ENCODE results near the gene TWF1. TPM values are rescaled to one million over a fixed set of nuclear protein-coding genes. Genes with fewer than 3 reads are reported as not detected.

Gene TWF1
- total and polyA plus RNA-seq, 9 of the 15 experiments (the other 6 are each of a cell fraction or from before 2014, with no cell fraction given), result 10.3 to 29.4 (median 23.4) TPM

DNA sequence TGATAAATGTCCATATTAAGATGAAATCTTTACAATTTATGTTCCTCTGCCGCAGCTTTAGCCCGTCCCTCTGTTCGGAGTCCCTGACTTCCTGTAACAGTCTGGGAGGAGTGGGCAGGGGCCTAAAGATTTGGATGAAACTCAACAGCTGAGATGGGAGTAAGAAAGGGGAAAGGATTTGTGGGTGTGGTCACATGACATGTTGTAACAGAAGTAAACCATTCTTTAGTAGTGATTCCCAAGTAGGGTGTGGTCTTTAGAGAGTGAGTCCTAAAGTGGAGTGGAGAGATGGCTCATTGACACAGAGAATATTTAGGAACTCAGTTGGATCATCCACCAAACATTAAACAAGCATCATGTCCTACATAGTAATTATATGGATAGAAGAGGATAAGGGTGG is 42.7 kb upstream of the TWF1 start:
- 78% methylated on average over 3 of the region's 3 CpGs for WGBS (ENCODE audit: insufficient coverage, low coverage, missing lambda C conversion rate)
- H2AFZ ChIP-seq (ENCODE audit: low read depth, low read length), result no peak overlapping the region
- H3K9me1 ChIP-seq (ENCODE audit: control insufficient read depth, insufficient read depth, low read length), result no peaks in the 10 kb centered on the region
- ChIA-PET POLR2A (no interaction called here), CTCF (ENCODE audit: low intra/inter-chr PET ratio) (no interaction called here)
- H3K4me1 ChIP-seq (replicated peaks in 1 of 2; ENCODE audit: control insufficient read depth in 2 of 2, insufficient read depth in 2 of 2, low read length in 2 of 2), result no peaks in the 10 kb centered on the region
- H3K9ac ChIP-seq (ENCODE audit: insufficient read depth in 1 of 2, low read depth in 2 of 2, low read length in 2 of 2), result no peak overlapping the region
- in situ Hi-C loops (cut with MboI) (no loop called here), intact Hi-C loops (cut with micrococcal nuclease) (no loop called here)
- H3K4me2 ChIP-seq (ENCODE audit: insufficient read depth, low read length), result no peak overlapping the region
- H4K20me1 ChIP-seq (replicated peaks; ENCODE audit: control insufficient read depth, insufficient read depth, low read length), result no peaks in the 10 kb centered on the region
- no peak for ATAC-seq
- no peaks in the 10 kb centered on the region for H3K36me3 ChIP-seq (ENCODE audit: control insufficient read depth, insufficient read depth, low read length)
- no peaks in the 10 kb centered on the region for H3K79me2 ChIP-seq (ENCODE audit: control insufficient read depth, insufficient read depth, low read length)
- no peak overlapping the region for H3K27ac ChIP-seq (ENCODE audit: extremely low read depth, low read depth, low read length)
- no peaks in the 10 kb centered on the region for H3K27me3 ChIP-seq (ENCODE audit: control insufficient read depth in 2 of 2, insufficient read depth in 2 of 2, low read length in 2 of 2)
- no peak for DNase-seq (ENCODE audit: extremely low read depth in 1 of 4, low spot score in 3 of 4)
- H3K9me3 ChIP-seq (replicated peaks; ENCODE audit: control insufficient read depth, insufficient read depth, low read depth, low read length), result no peaks in the 10 kb centered on the region
- FAIRE-seq, result no peak
- BruUV-seq (replicated peaks), result no TSS peak
- no peak overlapping the region for H3K4me3 ChIP-seq
- TF ChIP-seq, protein P1, sequence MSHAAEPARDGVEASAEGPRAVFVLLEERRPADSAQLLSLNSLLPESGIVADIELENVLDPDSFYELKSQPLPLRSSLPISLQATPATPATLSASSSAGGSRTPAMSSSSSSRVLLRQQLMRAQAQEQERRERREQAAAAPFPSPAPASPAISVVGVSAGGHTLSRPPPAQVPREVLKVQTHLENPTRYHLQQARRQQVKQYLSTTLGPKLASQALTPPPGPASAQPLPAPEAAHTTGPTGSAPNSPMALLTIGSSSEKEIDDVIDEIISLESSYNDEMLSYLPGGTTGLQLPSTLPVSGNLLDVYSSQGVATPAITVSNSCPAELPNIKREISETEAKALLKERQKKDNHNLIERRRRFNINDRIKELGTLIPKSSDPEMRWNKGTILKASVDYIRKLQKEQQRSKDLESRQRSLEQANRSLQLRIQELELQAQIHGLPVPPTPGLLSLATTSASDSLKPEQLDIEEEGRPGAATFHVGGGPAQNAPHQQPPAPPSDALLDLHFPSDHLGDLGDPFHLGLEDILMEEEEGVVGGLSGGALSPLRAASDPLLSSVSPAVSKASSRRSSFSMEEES (CRISPR knock-in tag; IDR thresholded peaks at IDR 0.05), result peak; percentile 82
- TF ChIP-seq, protein P2, sequence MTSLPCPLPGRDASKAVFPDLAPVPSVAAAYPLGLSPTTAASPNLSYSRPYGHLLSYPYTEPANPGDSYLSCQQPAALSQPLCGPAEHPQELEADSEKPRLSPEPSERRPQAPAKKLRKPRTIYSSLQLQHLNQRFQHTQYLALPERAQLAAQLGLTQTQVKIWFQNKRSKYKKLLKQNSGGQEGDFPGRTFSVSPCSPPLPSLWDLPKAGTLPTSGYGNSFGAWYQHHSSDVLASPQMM (CRISPR knock-in tag; IDR thresholded peaks at IDR 0.05), result no peak

DNA sequence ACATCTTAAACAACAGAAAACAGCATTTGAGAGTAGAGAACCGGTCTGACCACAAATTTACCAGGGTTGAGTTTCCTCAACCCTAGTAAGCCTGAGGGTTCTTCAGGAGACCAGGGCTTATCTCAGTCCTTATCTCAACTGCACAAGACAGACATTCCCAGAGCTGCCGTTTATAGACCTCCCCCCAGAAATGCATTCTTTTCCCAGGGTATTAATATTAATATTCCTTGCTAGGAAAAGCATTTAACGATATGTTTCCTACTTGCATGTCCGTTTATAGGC is 42.0 kb upstream of the TWF1 start:
- Histone ChIP-seq H3K4me1 (replicated peaks in 1 of 2; ENCODE audit: control insufficient read depth in 2 of 2, insufficient read depth in 2 of 2, low read length in 2 of 2) (no peaks in the 10 kb centered on the region), H3K9me1 (ENCODE audit: control insufficient read depth, insufficient read depth, low read length) (no peaks in the 10 kb centered on the region), H3K4me3 (no peak overlapping the region), H3K79me2 (ENCODE audit: control insufficient read depth, insufficient read depth, low read length) (no peaks in the 10 kb centered on the region), H3K27me3 (ENCODE audit: control insufficient read depth in 2 of 2, insufficient read depth in 2 of 2, low read length in 2 of 2) (no peaks in the 10 kb centered on the region), H4K20me1 (replicated peaks; ENCODE audit: control insufficient read depth, insufficient read depth, low read length) (no peaks in the 10 kb centered on the region), H3K9me3 (replicated peaks; ENCODE audit: control insufficient read depth, insufficient read depth, low read depth, low read length) (no peaks in the 10 kb centered on the region), H3K27ac (ENCODE audit: extremely low read depth, low read depth, low read length) (no peak overlapping the region), H3K36me3 (ENCODE audit: control insufficient read depth, insufficient read depth, low read length) (no peaks in the 10 kb centered on the region), H3K4me2 (ENCODE audit: insufficient read depth, low read length) (no peak overlapping the region), H3K9ac (ENCODE audit: insufficient read depth in 1 of 2, low read depth in 2 of 2, low read length in 2 of 2) (no peak overlapping the region), H2AFZ (ENCODE audit: low read depth, low read length) (no peak overlapping the region)
- intact Hi-C loops (cut with micrococcal nuclease) (no loop called here), in situ Hi-C loops (cut with MboI) (no loop called here)
- POLR2A ChIA-PET, result no interaction called here
- 25% methylated on average over 4 of the region's 4 CpGs for WGBS (ENCODE audit: insufficient coverage, low coverage, missing lambda C conversion rate)
- DNase-seq (ENCODE audit: extremely low read depth in 1 of 4, low spot score in 3 of 4) (no peak), ATAC-seq (no peak), FAIRE-seq (no peak)
- CTCF ChIA-PET (ENCODE audit: low intra/inter-chr PET ratio), result no interaction called here
- BruUV-seq (replicated peaks), result no TSS peak
- TF ChIP-seq SMAD3 (CRISPR knock-in tag; conservative IDR thresholded peaks at IDR 0.05) (0 out of 2 replicates have a peak, but pooled peaks have one; percentile 8), TRIM28 (IDR thresholded peaks at IDR 0.05) (0 out of 2 replicates have a peak, but pooled peaks have one; percentile 19), DACH1 (IDR thresholded peaks at IDR 0.05; ENCODE audit: partially characterized antibody) (no peak), BRCA1 (IDR thresholded peaks at IDR 0.05) (no peak), BRCA1 (CRISPR knock-in tag; IDR thresholded peaks at IDR 0.05) (no peak), ZBTB8A (IDR thresholded peaks at IDR 0.05; ENCODE audit: partially characterized antibody) (no peak), ZC3H8 (IDR thresholded peaks at IDR 0.05) (no peak), NR2C2 (CRISPR knock-in tag; IDR thresholded peaks at IDR 0.05) (no peak), NR2C2 (tag; IDR thresholded peaks at IDR 0.05) (0 out of 2 replicates have a peak, but pooled peaks have one; percentile 51), ZNF445 (CRISPR knock-in tag; IDR thresholded peaks at IDR 0.05; ENCODE audit: low read depth) (peak; percentile 83; the same call in 1 of the 2 replicates), RBFOX2 (IDR thresholded peaks at IDR 0.05; ENCODE audit: low read depth, low read length) (no peak)
- TF ChIP-seq, protein P3, sequence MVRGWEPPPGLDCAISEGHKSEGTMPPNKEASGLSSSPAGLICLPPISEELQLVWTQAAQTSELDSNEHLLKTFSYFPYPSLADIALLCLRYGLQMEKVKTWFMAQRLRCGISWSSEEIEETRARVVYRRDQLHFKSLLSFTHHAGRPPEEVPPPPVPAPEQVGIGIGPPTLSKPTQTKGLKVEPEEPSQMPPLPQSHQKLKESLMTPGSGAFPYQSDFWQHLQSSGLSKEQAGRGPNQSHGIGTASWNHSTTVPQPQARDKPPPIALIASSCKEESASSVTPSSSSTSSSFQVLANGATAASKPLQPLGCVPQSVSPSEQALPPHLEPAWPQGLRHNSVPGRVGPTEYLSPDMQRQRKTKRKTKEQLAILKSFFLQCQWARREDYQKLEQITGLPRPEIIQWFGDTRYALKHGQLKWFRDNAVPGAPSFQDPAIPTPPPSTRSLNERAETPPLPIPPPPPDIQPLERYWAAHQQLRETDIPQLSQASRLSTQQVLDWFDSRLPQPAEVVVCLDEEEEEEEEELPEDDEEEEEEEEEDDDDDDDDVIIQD (CRISPR knock-in tag; IDR thresholded peaks at IDR 0.05), result no peak
